ENCODE data around the gene ZNF768. TPM values are rescaled to one million over a fixed set of nuclear protein-coding genes. Genes with fewer than 3 reads are reported as not detected.

The ZNF768 gene
- total and polyA plus RNA-seq, 2 experiments from 2014 or later, result 8.3 to 43.0 TPM

DNA sequence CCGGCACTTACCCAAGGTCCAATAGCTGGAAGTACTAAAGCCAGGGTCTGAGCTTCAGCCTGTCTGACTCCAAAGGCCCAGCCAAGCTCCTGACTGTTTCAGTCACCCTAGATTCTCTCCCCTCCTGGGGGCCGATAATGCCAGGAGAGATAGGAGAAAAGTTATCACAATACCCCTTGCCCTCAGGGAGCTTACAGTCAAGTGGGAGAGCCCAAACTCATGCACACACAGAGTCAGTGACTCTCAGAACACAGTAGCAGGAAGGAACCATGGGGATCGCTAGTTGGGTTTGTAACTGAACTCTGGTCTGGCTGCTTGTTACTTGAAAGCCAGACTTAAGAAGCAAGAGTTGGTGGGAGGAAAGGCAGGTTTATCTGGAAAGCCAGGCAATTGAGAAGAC is 14.9 kb downstream of the ZNF768 start:
- no peaks in the 10 kb centered on the region; the same call in 2 of the 3 replicates for H3K9me3 Mint-ChIP-seq

GRCh38 chr16:30510376-30510938 is 15.9 kb downstream of the ZNF768 start:
- Histone ChIP-seq H3K27ac (ENCODE audit: low read depth) (no peak overlapping the region), H3K79me2 (replicated peaks; ENCODE audit: insufficient read depth) (no peaks in the 10 kb centered on the region), H3F3A (replicated peaks; ENCODE audit: low read depth) (no peaks in the 10 kb centered on the region), H3K27me3 (ENCODE audit: insufficient read depth) (no peaks in the 10 kb centered on the region), H3K4me1 (ENCODE audit: insufficient read depth) (no peaks in the 10 kb centered on the region), H3K4me2 (no peak overlapping the region), H2AFZ (no peak overlapping the region), H3K9me2 (ENCODE audit: insufficient read depth) (no peaks in the 10 kb centered on the region), H4K20me1 (replicated peaks; ENCODE audit: insufficient read depth) (no peaks in the 10 kb centered on the region), H3K4me3 (no peak overlapping the region), H3K36me3 (ENCODE audit: insufficient read depth) (no peaks in the 10 kb centered on the region)
- H3K27me3 Mint-ChIP-seq (ENCODE audit: insufficient read depth, low read depth, poor library complexity), result peaks cover 12% of the 10 kb centered on the region
- no peak overlapping the region for H3K27ac Mint-ChIP-seq
- DNase-seq (ENCODE audit: low spot score), result no peak
- no peaks in the 10 kb centered on the region; the same call in 2 of the 3 replicates for H3K9me3 Mint-ChIP-seq
- H3K36me3 Mint-ChIP-seq (ENCODE audit: low read depth), result no peaks in the 10 kb centered on the region
- ATAC-seq, result no peak
- no peaks in the 10 kb centered on the region; the same call in 2 of the 3 replicates for H3K4me1 Mint-ChIP-seq
- no peak overlapping the region for H3K4me3 Mint-ChIP-seq
- TF ChIP-seq CREB1 (CRISPR knock-in tag; IDR thresholded peaks at IDR 0.05; ENCODE audit: low read depth) (no peak), STAT1 (IDR thresholded peaks at IDR 0.05; ENCODE audit: unreplicated experiment) (no peak), ZNF114 (CRISPR knock-in tag; IDR thresholded peaks at IDR 0.05) (no peak), ETS1 (IDR thresholded peaks at IDR 0.05) (no peak), POLR2AphosphoS5 (IDR thresholded peaks at IDR 0.05; ENCODE audit: low read depth) (no peak), JUNB (IDR thresholded peaks at IDR 0.05; ENCODE audit: unreplicated experiment) (no peak), ZNF462 (CRISPR knock-in tag; IDR thresholded peaks at IDR 0.05) (no peak), NANOG (IDR thresholded peaks at IDR 0.05; ENCODE audit: borderline replicate concordance) (no peak), ZNF331 (CRISPR knock-in tag; IDR thresholded peaks at IDR 0.05; ENCODE audit: low read depth) (no peak)

More for the DNA sequence above, 14.9 kb downstream of the ZNF768 start:
- Histone ChIP-seq H2AFZ (no peak overlapping the region), H3K27me3 (ENCODE audit: insufficient read depth) (no peaks in the 10 kb centered on the region), H3K4me3 (no peak overlapping the region), H3K4me1 (ENCODE audit: insufficient read depth) (no peaks in the 10 kb centered on the region), H3K27ac (ENCODE audit: low read depth) (no peak overlapping the region), H3F3A (replicated peaks; ENCODE audit: low read depth) (no peaks in the 10 kb centered on the region), H3K79me2 (replicated peaks; ENCODE audit: insufficient read depth) (no peaks in the 10 kb centered on the region), H3K4me2 (no peak overlapping the region), H3K36me3 (ENCODE audit: insufficient read depth) (no peaks in the 10 kb centered on the region), H4K20me1 (replicated peaks; ENCODE audit: insufficient read depth) (no peaks in the 10 kb centered on the region), H3K9me2 (ENCODE audit: insufficient read depth) (no peaks in the 10 kb centered on the region)
- TF ChIP-seq ZNF331 (CRISPR knock-in tag; IDR thresholded peaks at IDR 0.05; ENCODE audit: low read depth) (no peak), CTCF (conservative IDR thresholded peaks at IDR 0.05; ENCODE audit: low read depth in 2 of 2) (no peak), STAT1 (IDR thresholded peaks at IDR 0.05; ENCODE audit: unreplicated experiment) (no peak), NANOG (IDR thresholded peaks at IDR 0.05; ENCODE audit: borderline replicate concordance) (no peak)
- ATAC-seq (no peak), DNase-seq (ENCODE audit: low spot score) (no peak)
- Mint-ChIP-seq H3K4me3 (no peak overlapping the region), H3K36me3 (ENCODE audit: low read depth) (no peaks in the 10 kb centered on the region), H3K27me3 (ENCODE audit: insufficient read depth, low read depth, poor library complexity) (peaks cover 15% of the 10 kb centered on the region), H3K4me1 (no peaks in the 10 kb centered on the region; the same call in 2 of the 3 replicates), H3K27ac (no peak overlapping the region)

Data from GM23338 (cell line).